IMR-90 (cell line): ENCODE measurements around the gene KRI1. TPM values are rescaled to one million over a fixed set of nuclear protein-coding genes. Genes with fewer than 3 reads are reported as not detected.

Experiments
- ATAC-seq: fragments of 200-7000 bp; cut with Tn5 transposase; 2 replicates; pipeline ENCODE4 v1.9.1; 2020; ENCODE audit warnings: low read depth, mild to moderate bottlenecking, moderate library complexity
- BruUV-seq: library from RNA; stranded (reverse); fragments of 400-500 nt; replicated peaks from 2 replicates; lab custom pipeline; 2021; lab: Mats Ljungman, UMichigan
- CTCF ChIA-PET: fragments of 300-600 bp; formaldehyde crosslinking; extraction: SDS; loops from one replicate; lab custom pipeline; 2021; ENCODE audit warnings: antibody characterized with exemption; lab: Yijun Ruan, JAX
- POLR2A ChIA-PET: fragments of 300-600 bp; sonication (Branson Sonifier 250); formaldehyde crosslinking; loops from one replicate; lab custom pipeline; 2022; ENCODE audit warnings: antibody characterized with exemption; ENCODE audit not compliant: unreplicated experiment; lab: Charles Lee
- DNase-seq: peaks from one replicate; pipeline ENCODE4 v3.0.0; 2013
- H2AFZ ChIP-seq: replicated peaks from 2 replicates; pipeline ENCODE3; 2013; ENCODE audit warnings: low read length, mild to moderate bottlenecking; ENCODE audit not compliant: poor library complexity
- H2AK5ac ChIP-seq: 2 replicates; pipeline ENCODE4 v1.6.1; 2013; ENCODE audit warnings: low read depth, low read length, inconsistent platforms
- H2AK9ac ChIP-seq: replicated peaks from 2 replicates; pipeline ENCODE3; 2013; ENCODE audit warnings: mild to moderate bottlenecking, low read depth, low read length, moderate library complexity; ENCODE audit not compliant: poor library complexity
- H2BK120ac ChIP-seq: 2 replicates; pipeline ENCODE4 v1.6.1; 2013; ENCODE audit warnings: low read depth, low read length, inconsistent platforms
- H2BK15ac ChIP-seq: 3 replicates; pipeline ENCODE4 v1.6.1; 2013; ENCODE audit warnings: low read depth, low read length, inconsistent platforms
- H2BK20ac ChIP-seq: 2 replicates; pipeline ENCODE4 v1.6.1; 2013; ENCODE audit warnings: low read depth, mild to moderate bottlenecking, inconsistent platforms, low read length, moderate library complexity
- H2BK5ac ChIP-seq: 2 replicates; pipeline ENCODE4 v1.6.1; 2013; ENCODE audit warnings: mild to moderate bottlenecking, low read depth, low read length, inconsistent platforms; ENCODE audit not compliant: poor library complexity, severe bottlenecking
- H3K14ac ChIP-seq: replicated peaks from 2 replicates; pipeline ENCODE4 v1.6.1; 2013; ENCODE audit warnings: low read depth, low read length, inconsistent platforms
- H3K18ac ChIP-seq: 2 replicates; pipeline ENCODE4 v1.6.1; 2013; ENCODE audit warnings: low read depth, low read length, control low read depth
- H3K23ac ChIP-seq: 2 replicates; pipeline ENCODE4 v1.6.1; 2013; ENCODE audit warnings: low read depth, low read length, inconsistent platforms
- H3K27ac ChIP-seq: 2 replicates; pipeline ENCODE4 v1.5.1; 2013; ENCODE audit warnings: mild to moderate bottlenecking, control low read depth, low read length; ENCODE audit not compliant: insufficient read depth
- H3K27me3 ChIP-seq: 2 replicates; pipeline ENCODE4 v1.6.1; 2013; ENCODE audit warnings: low read length; ENCODE audit not compliant: control insufficient read depth, insufficient read depth
- H3K36me3 ChIP-seq: 2 replicates; pipeline ENCODE4 v1.6.1; 2013; ENCODE audit warnings: low read length, mixed read lengths; ENCODE audit not compliant: control insufficient read depth, insufficient read depth
- H3K4ac ChIP-seq: 2 replicates; pipeline ENCODE4 v1.6.1; 2013; ENCODE audit warnings: low read depth, low read length, inconsistent platforms
- H3K4me1 ChIP-seq: 2 replicates; pipeline ENCODE4 v1.6.1; 2013; ENCODE audit warnings: low read length, mixed read lengths; ENCODE audit not compliant: control insufficient read depth, insufficient read depth
- H3K4me2 ChIP-seq: 2 replicates; pipeline ENCODE4 v1.6.1; 2013; ENCODE audit warnings: low read depth, mild to moderate bottlenecking, control low read depth, low read length, moderate library complexity
- H3K4me3 ChIP-seq: 2 replicates; pipeline ENCODE4 v1.5.1; 2013; ENCODE audit warnings: low read depth, mild to moderate bottlenecking, control low read depth, low read length, moderate library complexity; ENCODE audit not compliant: insufficient read depth
- H3K56ac ChIP-seq: 2 replicates; pipeline ENCODE4 v1.6.1; 2013; ENCODE audit warnings: low read length, inconsistent platforms; ENCODE audit not compliant: insufficient read depth; ENCODE audit errors: extremely low read depth
- H3K79me1 ChIP-seq, 2 experiments: 2 replicates each; pipeline ENCODE4 v1.6.1; 2013; ENCODE audit warnings: low read length in 2 of 2, inconsistent platforms in 1 of 2, low read depth in 1 of 2
- H3K9ac ChIP-seq: 2 replicates; pipeline ENCODE4 v1.6.1; 2013; ENCODE audit warnings: low read depth, low read length, control low read depth
- H3K9me1 ChIP-seq: 2 replicates; pipeline ENCODE4 v1.6.1; 2013; ENCODE audit warnings: low read length, inconsistent platforms; ENCODE audit not compliant: insufficient read depth
- H3K9me3 ChIP-seq: 2 replicates; pipeline ENCODE4 v1.6.1; 2013; ENCODE audit warnings: low read length; ENCODE audit not compliant: control insufficient read depth, insufficient read depth
- H4K20me1 ChIP-seq: 2 replicates; pipeline ENCODE4 v1.6.1; 2013; ENCODE audit warnings: low read length, inconsistent platforms; ENCODE audit not compliant: insufficient read depth
- H4K5ac ChIP-seq: 2 replicates; pipeline ENCODE4 v1.6.1; 2013; ENCODE audit warnings: mild to moderate bottlenecking, low read depth, low read length, control low read depth
- H4K8ac ChIP-seq, 2 experiments: 2 replicates each; pipeline ENCODE4 v1.6.1; 2013; ENCODE audit warnings: low read depth in 2 of 2, low read length in 2 of 2, control low read depth in 1 of 2, inconsistent platforms in 1 of 2
- H4K91ac ChIP-seq: 2 replicates; pipeline ENCODE4 v1.6.1; 2013; ENCODE audit warnings: low read depth, low read length, inconsistent platforms; ENCODE audit not compliant: insufficient read depth
- BHLHE40 ChIP-seq: fragments of 150-350 bp; IDR thresholded peaks from 2 replicates; pipeline ENCODE4 v1.6.1; 2016; ENCODE audit warnings: mild to moderate bottlenecking, low read depth, low read length
- CEBPB ChIP-seq: IDR thresholded peaks from 2 replicates; pipeline ENCODE4 v1.6.1; 2012; ENCODE audit warnings: low read depth, low read length, improper control_type of control experiment
- CHD1 ChIP-seq: IDR thresholded peaks from 2 replicates; pipeline ENCODE4 v1.6.1; 2012; ENCODE audit warnings: low read depth, low read length, improper control_type of control experiment
- MAFK ChIP-seq: IDR thresholded peaks from 2 replicates; pipeline ENCODE4 v1.6.1; 2012; ENCODE audit warnings: low read depth, low read length, improper control_type of control experiment
- MAZ ChIP-seq: IDR thresholded peaks from 2 replicates; pipeline ENCODE4 v1.6.1; 2012; ENCODE audit warnings: low read depth, mild to moderate bottlenecking, low read length, improper control_type of control experiment, moderate library complexity, borderline replicate concordance
- MXI1 ChIP-seq: IDR thresholded peaks from 2 replicates; pipeline ENCODE4 v1.6.1; 2012; ENCODE audit warnings: low read depth, mild to moderate bottlenecking, low read length, moderate library complexity, borderline replicate concordance
- NFE2L2 ChIP-seq: fragments of 150-350 bp; IDR thresholded peaks from 2 replicates; pipeline ENCODE4 v1.6.1; 2016; ENCODE audit warnings: low read depth, mild to moderate bottlenecking, low read length
- POLR2A ChIP-seq: IDR thresholded peaks from 2 replicates; pipeline ENCODE4 v1.6.1; 2012; ENCODE audit warnings: mild to moderate bottlenecking, low read depth, low read length
- RAD21 ChIP-seq: IDR thresholded peaks from 2 replicates; pipeline ENCODE4 v1.6.1; 2012; ENCODE audit warnings: low read length, improper control_type of control experiment
- RCOR1 ChIP-seq: IDR thresholded peaks from 2 replicates; pipeline ENCODE4 v1.6.1; 2012; ENCODE audit warnings: mild to moderate bottlenecking, low read length, improper control_type of control experiment; ENCODE audit not compliant: insufficient replicate concordance
- RFX5 ChIP-seq: IDR thresholded peaks from 2 replicates; pipeline ENCODE4 v1.8.0; 2012; ENCODE audit warnings: low read depth, mild to moderate bottlenecking, low read length, moderate library complexity
- WGBS, 2 experiments: methylation state at CpG; one replicate each; pipeline versions ENCODE4 v1.1.5 to v1.1.7; 2013; ENCODE audit warnings: missing lambda C conversion rate in 2 of 2; ENCODE audit not compliant: insufficient read length in 1 of 2; ENCODE audit errors: extremely low coverage in 2 of 2; 5-methylcytosine and 5-hydroxymethylcytosine counted together
- dilution Hi-C: fragments of 300-500 bp; cut with HindIII; formaldehyde crosslinking; loops from one replicate; pipeline ENCODE4 v1.14.3; 2018; ENCODE audit warnings: low sequenced_read_pairs; ENCODE audit not compliant: unreplicated experiment
- in situ Hi-C: fragments of 300-500 bp; cut with MboI; formaldehyde crosslinking; loops from 3 replicates; pipeline ENCODE4 v1.14.3; 2019; ENCODE audit warnings: low sequenced_read_pairs, inconsistent platforms, mixed read lengths
- intact Hi-C: fragments of 100-400 bp; cut with micrococcal nuclease; formaldehyde crosslinking; loops from 2 replicates; pipeline ENCODE4 v1.10.0; 2022
- polyA plus RNA-seq, 3 experiments: library from polyadenylated mRNA; depleted of rRNA; stranded (reverse); fragments of >200 nt; gene quantifications; 2 replicates each; pipeline ENCODE4 v1.2.3, GENCODE V29; 2012; ENCODE audit warnings: low replicate concordance in 1 of 3
- total RNA-seq: library from RNA; depleted of rRNA; stranded (reverse); fragments of >200 nt; gene quantifications from 2 replicates; pipeline ENCODE4 v1.2.3, GENCODE V29; 2012
- TF ChIP-seq, protein P1 (sequence below): fragments of 150-350 bp; IDR thresholded peaks from 2 replicates; pipeline ENCODE4 v1.6.1; 2016; ENCODE audit warnings: low read depth, mild to moderate bottlenecking, low read length, moderate library complexity, borderline replicate concordance
- TF ChIP-seq, protein P2 (sequence below): fragments of 150-350 bp; IDR thresholded peaks from 2 replicates; pipeline ENCODE4 v1.6.1; 2017; ENCODE audit warnings: mild to moderate bottlenecking, antibody characterized with exemption, low read length, low read depth
- TF ChIP-seq, protein P3 (sequence below): conservative IDR thresholded peaks from 2 replicates; pipeline ENCODE4 v1.5.1; 2012; ENCODE audit warnings: mild to moderate bottlenecking, low read depth, low read length, improper control_type of control experiment

KRI1 gene
- total and polyA plus RNA-seq, 2 of the 4 experiments (the other 2 are of a cell fraction) = 5.7 to 13.3 TPM

DNA sequence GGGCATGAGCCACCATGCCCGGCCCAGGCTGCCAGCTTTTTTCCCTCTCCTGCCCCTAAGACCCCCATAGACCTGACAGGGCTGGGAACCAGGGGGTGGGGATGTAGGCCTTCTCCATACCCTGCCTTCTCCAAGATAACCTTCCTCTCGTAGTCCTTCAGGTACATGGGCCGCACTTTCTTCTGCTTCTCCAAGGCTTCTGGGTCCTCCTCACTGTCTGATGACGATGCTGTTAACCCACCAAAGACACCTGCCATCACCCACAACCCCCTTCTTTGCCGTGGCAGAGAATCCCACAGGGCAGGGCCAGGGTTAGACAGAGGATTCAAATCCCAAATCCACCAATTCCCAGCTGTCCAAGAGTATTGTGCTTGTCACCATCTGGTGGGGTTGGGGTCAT is 3.2 kb downstream of the KRI1 start:
- Histone ChIP-seq H3K79me1 (peaks cover 20 to 41% of the 10 kb centered on the region in 2 experiments), H3K27me3 (no peaks in the 10 kb centered on the region), H3K4me2 (no peak overlapping the region), H3K9me3 (no peaks in the 10 kb centered on the region), H3K27ac (no peak overlapping the region), H2BK5ac (no peak overlapping the region), H3K4me1 (peaks cover 2% of the 10 kb centered on the region), H3K18ac (no peak overlapping the region), H2BK20ac (no peak overlapping the region), H2BK15ac (no peak overlapping the region), H2AK5ac (no peak overlapping the region), H3K9me1 (0 out of 2 replicates have a peak, but pooled peaks cover 4% of the 10 kb centered on the region), H3K56ac (no peak overlapping the region), H4K20me1 (no peaks in the 10 kb centered on the region), H4K91ac (no peak overlapping the region), H2AK9ac (no peak overlapping the region), H3K4me3 (no peak overlapping the region), H3K36me3 (peaks cover 28% of the 10 kb centered on the region), H2AFZ (no peak overlapping the region), H4K5ac (no peak overlapping the region), H3K14ac (no peak overlapping the region), H2BK120ac (no peak overlapping the region), H4K8ac (no peak overlapping the region), H3K4ac (no peak overlapping the region), H3K23ac (no peak overlapping the region), H3K9ac (no peak overlapping the region)
- intact Hi-C loops = no loop called here
- WGBS, 2 experiments = 90% methylated on average over 2 of the region's 5 CpGs; no CpG with 5 or more reads in 1 of the 2 experiments
- DNase-seq (no peak), ATAC-seq (no peak)
- CTCF ChIA-PET = no interaction called here
- no TSS peak for BruUV-seq
- in situ Hi-C loops = no loop called here
- TF ChIP-seq, protein P1, sequence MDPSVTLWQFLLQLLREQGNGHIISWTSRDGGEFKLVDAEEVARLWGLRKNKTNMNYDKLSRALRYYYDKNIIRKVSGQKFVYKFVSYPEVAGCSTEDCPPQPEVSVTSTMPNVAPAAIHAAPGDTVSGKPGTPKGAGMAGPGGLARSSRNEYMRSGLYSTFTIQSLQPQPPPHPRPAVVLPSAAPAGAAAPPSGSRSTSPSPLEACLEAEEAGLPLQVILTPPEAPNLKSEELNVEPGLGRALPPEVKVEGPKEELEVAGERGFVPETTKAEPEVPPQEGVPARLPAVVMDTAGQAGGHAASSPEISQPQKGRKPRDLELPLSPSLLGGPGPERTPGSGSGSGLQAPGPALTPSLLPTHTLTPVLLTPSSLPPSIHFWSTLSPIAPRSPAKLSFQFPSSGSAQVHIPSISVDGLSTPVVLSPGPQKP = no peak
- no peak for TF ChIP-seq RCOR1
- no peak for TF ChIP-seq RAD21
- no peak for TF ChIP-seq CHD1
- TF ChIP-seq RFX5 = no peak
- TF ChIP-seq MAFK = no peak
- TF ChIP-seq, protein P2, sequence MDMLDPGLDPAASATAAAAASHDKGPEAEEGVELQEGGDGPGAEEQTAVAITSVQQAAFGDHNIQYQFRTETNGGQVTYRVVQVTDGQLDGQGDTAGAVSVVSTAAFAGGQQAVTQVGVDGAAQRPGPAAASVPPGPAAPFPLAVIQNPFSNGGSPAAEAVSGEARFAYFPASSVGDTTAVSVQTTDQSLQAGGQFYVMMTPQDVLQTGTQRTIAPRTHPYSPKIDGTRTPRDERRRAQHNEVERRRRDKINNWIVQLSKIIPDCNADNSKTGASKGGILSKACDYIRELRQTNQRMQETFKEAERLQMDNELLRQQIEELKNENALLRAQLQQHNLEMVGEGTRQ = no peak
- TF ChIP-seq, protein P3, sequence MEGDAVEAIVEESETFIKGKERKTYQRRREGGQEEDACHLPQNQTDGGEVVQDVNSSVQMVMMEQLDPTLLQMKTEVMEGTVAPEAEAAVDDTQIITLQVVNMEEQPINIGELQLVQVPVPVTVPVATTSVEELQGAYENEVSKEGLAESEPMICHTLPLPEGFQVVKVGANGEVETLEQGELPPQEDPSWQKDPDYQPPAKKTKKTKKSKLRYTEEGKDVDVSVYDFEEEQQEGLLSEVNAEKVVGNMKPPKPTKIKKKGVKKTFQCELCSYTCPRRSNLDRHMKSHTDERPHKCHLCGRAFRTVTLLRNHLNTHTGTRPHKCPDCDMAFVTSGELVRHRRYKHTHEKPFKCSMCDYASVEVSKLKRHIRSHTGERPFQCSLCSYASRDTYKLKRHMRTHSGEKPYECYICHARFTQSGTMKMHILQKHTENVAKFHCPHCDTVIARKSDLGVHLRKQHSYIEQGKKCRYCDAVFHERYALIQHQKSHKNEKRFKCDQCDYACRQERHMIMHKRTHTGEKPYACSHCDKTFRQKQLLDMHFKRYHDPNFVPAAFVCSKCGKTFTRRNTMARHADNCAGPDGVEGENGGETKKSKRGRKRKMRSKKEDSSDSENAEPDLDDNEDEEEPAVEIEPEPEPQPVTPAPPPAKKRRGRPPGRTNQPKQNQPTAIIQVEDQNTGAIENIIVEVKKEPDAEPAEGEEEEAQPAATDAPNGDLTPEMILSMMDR = no peak
- no peak for TF ChIP-seq MXI1
- TF ChIP-seq POLR2A = no peak
- TF ChIP-seq CEBPB = no peak
- TF ChIP-seq NFE2L2 = no peak
- TF ChIP-seq BHLHE40 = no peak
- TF ChIP-seq MAZ = no peak
- POLR2A ChIA-PET = no interaction called here
- dilution Hi-C loops = no loop called here
